ENCODE data around the gene ENO2.
"Not testable (repeated sequence)": the region's sequence is repeated elsewhere in the genome, so short reads cannot be mapped to it uniquely, and the experiment has no call there.

The ENO2 gene

GRCh38 chr12:6887460-6887859, 26.9 kb upstream of the ENO2 start:
- DNase-seq: peak; percentile 21

- no peak for DNase-seq
Observed at GRCh38 chr12:6888360-6888759, 26.0 kb upstream of the ENO2 start.

GRCh38 chr12:6888794-6889193, 25.6 kb upstream of the ENO2 start:
- DNase-seq: not testable (repeated sequence)

- not testable (repeated sequence) for DNase-seq
Observed at GRCh38 chr12:6889775-6890573, 24.4 kb upstream of the ENO2 start.

- peak; percentile 87 for DNase-seq
Observed at GRCh38 chr12:6890789-6891645, 23.4 kb upstream of the ENO2 start.

- DNase-seq: no peak
Observed at GRCh38 chr12:6891646-6892001, 22.8 kb upstream of the ENO2 start.

- DNase-seq: not testable (repeated sequence)
Observed at GRCh38 chr12:6892683-6893082, 21.7 kb upstream of the ENO2 start.

- DNase-seq: no peak
Observed at GRCh38 chr12:6894321-6894720, 20.1 kb upstream of the ENO2 start.

- DNase-seq: no peak
Observed at GRCh38 chr12:6896846-6897435, 17.4 kb upstream of the ENO2 start.

- DNase-seq: no peak
Observed at GRCh38 chr12:6899427-6899826, 15.0 kb upstream of the ENO2 start.

- DNase-seq: no peak
Observed at GRCh38 chr12:6899837-6900519, 14.4 kb upstream of the ENO2 start.

- no peak for DNase-seq
Observed at GRCh38 chr12:6902448-6902847, 11.9 kb upstream of the ENO2 start.

GRCh38 chr12:6903722-6904121, 10.7 kb upstream of the ENO2 start:
- no peak for DNase-seq

GRCh38 chr12:6904280-6905276, 9.8 kb upstream of the ENO2 start, which contains the start of gene LRRC23:
Gene LRRC23, plus strand, starts transcription at chr12:6904822. Its CDS starts 812 bp downstream, at chr12:6905634.
- peak; percentile 80 for DNase-seq

GRCh38 chr12:6905414-6906040, 8.9 kb upstream of the ENO2 start:
- DNase-seq: no peak

GRCh38 chr12:6908141-6908540, 6.2 kb upstream of the ENO2 start:
- not testable (repeated sequence) for DNase-seq

GRCh38 chr12:6909421-6910145, 4.8 kb upstream of the ENO2 start:
- no peak for DNase-seq

- DNase-seq: no peak
Observed at GRCh38 chr12:6912164-6912935, 2.0 kb upstream of the ENO2 start.

GRCh38 chr12:6914947-6915788, 788 bp downstream of the ENO2 start:
- DNase-seq: no peak

Data from SIG-M5 (cell line).